Body of pancreas (tissue), 4 donors: ENCODE measurements around the gene ADK.

ENCODE experiments used
- POLR2A ChIP-seq, 3 donors: fragments of 450-650 bp; IDR thresholded peaks; one replicate each; pipeline ENCODE4 v1.6.1; 2016; ENCODE audit warnings: antibody characterized with exemption in 3 of 3, mild to moderate bottlenecking in 2 of 3
- TF ChIP-seq, protein P1 (sequence below), 7 experiments: fragments of 450-650 bp in 4 of 7; fragments of 200-600 bp in 3 of 7; sonication (generic) in 3 of 7; IDR thresholded peaks; one replicate each; pipeline ENCODE4 v1.5.1; 2016 to 2019; ENCODE audit warnings: antibody characterized with exemption in 7 of 7

DNA sequence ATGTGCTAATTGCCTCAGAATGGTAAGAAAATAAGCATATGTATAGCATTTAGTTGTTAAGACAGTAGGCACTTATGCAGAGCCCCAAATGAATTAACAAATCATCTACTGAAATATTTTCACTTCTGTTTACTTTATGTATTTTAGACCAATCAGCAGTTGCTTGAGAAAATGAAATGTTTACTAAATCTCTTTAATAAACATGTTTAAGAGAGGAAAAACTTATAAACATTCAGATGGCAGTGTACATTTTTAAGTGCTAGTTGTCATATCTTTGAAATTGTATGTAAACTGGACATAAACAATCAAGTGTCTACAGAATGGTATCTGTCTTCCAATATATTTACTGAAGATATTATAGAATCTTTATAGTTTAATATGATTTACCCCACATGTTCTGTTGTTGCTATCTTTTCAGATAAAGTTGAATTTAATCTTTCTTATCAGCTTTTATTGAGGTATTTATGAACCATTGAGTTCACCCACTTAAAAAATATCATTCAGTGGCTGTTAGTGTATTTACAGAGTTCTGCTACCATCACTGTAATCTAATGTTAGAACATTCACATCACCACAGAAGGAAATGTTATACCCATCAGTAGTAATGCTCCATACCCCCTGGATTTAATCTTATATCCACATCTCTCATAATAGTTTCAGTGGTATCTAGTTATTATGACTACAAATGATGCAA is 264.3 kb downstream of the ADK start:
- TF ChIP-seq, protein P1, sequence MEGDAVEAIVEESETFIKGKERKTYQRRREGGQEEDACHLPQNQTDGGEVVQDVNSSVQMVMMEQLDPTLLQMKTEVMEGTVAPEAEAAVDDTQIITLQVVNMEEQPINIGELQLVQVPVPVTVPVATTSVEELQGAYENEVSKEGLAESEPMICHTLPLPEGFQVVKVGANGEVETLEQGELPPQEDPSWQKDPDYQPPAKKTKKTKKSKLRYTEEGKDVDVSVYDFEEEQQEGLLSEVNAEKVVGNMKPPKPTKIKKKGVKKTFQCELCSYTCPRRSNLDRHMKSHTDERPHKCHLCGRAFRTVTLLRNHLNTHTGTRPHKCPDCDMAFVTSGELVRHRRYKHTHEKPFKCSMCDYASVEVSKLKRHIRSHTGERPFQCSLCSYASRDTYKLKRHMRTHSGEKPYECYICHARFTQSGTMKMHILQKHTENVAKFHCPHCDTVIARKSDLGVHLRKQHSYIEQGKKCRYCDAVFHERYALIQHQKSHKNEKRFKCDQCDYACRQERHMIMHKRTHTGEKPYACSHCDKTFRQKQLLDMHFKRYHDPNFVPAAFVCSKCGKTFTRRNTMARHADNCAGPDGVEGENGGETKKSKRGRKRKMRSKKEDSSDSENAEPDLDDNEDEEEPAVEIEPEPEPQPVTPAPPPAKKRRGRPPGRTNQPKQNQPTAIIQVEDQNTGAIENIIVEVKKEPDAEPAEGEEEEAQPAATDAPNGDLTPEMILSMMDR (IDR thresholded peaks at IDR 0.05) = no peak
- TF ChIP-seq POLR2A (IDR thresholded peaks at IDR 0.05) = no peak
